ENCODE data around the gene RBFOX1. TPM values are rescaled to one million over a fixed set of nuclear protein-coding genes. Genes with fewer than 3 reads are reported as not detected.

The RBFOX1 gene
- total RNA-seq, 1 donor from 2014 or later, result not detected

DNA sequence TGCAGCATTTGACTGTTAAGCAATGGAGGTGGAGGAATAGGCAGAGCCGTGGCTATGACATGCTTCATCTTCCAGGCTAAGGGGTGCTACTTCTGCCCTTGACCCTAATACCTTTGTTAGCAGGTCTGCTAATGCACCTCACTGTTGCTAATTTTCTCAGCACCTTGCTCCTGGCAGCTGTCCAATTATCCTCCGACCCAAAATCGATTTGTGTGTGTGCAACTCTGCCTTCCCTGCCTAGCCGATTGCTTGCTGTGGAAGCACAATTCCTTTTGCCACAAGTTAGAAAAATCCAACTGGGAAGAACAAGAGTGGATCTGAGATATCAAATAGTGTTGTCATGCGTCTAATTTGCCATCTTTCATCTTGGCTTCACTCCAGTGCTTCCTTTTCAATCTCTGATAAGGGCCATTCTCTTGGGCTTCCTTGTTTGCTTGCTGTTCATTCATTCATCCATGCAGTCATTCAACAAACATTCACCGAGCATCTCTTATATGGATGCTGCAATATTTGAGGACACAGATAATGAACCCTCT, 422.8 kb downstream of the RBFOX1 start:
- Mint-ChIP-seq H3K9me3 (ENCODE audit: unreplicated experiment) (peaks cover 62% of the 10 kb centered on the region), H3K4me1 (ENCODE audit: unreplicated experiment) (no peaks in the 10 kb centered on the region), H3K27me3 (ENCODE audit: unreplicated experiment) (no peaks in the 10 kb centered on the region), H3K4me3 (ENCODE audit: unreplicated experiment) (no peak overlapping the region), H3K36me3 (ENCODE audit: unreplicated experiment) (no peaks in the 10 kb centered on the region), H3K27ac (ENCODE audit: unreplicated experiment) (no peak overlapping the region)
- TF ChIP-seq, protein P1, sequence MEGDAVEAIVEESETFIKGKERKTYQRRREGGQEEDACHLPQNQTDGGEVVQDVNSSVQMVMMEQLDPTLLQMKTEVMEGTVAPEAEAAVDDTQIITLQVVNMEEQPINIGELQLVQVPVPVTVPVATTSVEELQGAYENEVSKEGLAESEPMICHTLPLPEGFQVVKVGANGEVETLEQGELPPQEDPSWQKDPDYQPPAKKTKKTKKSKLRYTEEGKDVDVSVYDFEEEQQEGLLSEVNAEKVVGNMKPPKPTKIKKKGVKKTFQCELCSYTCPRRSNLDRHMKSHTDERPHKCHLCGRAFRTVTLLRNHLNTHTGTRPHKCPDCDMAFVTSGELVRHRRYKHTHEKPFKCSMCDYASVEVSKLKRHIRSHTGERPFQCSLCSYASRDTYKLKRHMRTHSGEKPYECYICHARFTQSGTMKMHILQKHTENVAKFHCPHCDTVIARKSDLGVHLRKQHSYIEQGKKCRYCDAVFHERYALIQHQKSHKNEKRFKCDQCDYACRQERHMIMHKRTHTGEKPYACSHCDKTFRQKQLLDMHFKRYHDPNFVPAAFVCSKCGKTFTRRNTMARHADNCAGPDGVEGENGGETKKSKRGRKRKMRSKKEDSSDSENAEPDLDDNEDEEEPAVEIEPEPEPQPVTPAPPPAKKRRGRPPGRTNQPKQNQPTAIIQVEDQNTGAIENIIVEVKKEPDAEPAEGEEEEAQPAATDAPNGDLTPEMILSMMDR (IDR thresholded peaks at IDR 0.05), result no peak
- no peak for DNase-seq (ENCODE audit: extremely low spot score, unreplicated experiment)
